HG03575 (cell line): Measurements from ENCODE around the gene HACD3.
"Not testable (repeated sequence)": the region's sequence is repeated elsewhere in the genome, so short reads cannot be mapped to it uniquely, and the experiment has no call there.

Experiments used
- ATAC-seq: cut with Tn5 transposase; IDR thresholded peaks from one replicate; pipeline ENCODE4 v1.9.1; 2021; ENCODE audit not compliant: unreplicated experiment, insufficient number of reproducible peaks, low FRiP score; ENCODE audit errors: extremely low read depth

Gene HACD3

DNA sequence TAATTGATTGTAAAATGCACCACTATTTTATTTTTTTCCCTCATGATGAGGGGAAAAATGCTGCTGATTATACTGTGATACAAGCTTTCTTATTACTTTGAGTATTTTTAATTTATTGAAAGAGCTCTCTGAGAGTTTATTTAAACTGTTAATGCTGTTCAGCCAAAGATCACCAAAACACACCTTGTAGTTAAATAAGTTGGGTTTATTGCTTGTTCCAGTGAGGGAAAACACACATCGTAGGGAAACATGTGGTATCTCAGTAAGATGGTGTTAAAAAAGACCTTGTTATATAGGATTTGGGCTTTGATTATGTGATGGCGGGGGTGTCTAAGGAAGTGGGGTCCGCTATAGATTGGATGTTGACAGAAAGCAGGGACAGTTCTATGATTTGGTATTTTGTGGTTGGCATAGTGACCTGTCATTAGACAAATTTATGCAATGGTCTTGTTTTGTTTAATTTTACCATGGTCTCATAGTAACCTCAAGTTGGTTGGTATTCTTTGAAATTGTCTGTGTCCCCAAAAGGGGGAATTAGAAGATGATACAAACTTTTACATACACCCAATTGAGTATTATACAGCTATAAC lies 11.1 kb downstream of the HACD3 start:
- ATAC-seq = no peak

DNA sequence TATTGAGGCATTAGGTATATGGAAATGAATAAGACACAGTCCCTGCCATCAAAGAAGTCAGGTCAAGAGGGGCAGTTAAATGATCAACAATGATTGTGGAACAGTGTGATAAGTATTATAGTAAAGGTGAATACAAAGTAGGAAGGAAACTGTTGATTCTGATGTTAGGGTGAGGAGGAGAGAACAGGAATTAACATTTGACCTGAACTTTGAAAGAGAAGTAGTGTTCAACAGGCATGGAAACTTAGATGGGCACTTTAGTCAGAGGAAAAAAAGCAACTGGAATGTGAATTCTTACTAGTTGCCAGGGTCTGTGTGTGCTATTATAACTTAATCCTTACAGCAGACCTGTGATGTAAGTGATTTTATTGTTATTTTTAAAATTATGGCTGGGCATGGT lies 17.6 kb downstream of the HACD3 start:
- no peak for ATAC-seq

DNA sequence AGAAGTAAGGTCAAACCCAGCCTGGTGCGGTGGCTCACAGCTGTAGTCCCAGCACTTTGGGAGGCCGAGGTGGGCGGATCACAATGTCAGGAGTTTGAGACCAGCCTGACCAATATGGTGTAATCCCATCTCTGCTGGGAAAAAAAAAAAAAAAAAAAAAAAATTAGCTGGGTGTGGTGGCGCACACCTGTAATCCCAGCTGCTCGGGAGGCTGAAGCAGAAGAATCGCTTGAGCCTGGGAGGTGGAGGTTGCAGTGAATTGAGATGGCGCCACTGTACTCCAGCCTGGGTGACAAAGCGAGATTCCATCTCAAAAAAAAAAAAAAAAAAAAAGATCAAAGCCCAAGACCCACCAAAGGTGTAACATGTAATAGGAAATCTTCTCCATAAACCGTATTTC lies 19.0 kb downstream of the HACD3 start:
- ATAC-seq = not testable (repeated sequence)

DNA sequence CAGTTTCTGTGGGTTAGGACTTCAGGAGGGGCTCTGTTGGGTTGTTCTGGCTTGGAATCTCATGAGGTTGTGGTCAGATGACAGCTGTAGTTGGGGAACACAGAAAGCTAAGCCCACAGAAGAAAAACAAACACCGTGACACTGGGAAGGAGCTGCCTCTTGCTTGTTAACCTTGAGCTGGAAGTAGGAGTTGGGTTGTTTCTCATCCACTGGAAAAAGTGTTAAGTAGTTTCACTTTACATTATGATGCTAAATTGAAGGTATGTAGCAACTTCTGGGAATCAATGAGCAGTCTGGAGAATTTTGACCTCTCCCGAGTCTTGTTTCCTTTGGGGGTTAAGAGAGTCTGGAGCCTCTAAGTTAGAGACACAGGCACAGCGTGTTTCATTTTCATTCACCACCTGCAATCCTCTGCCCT lies 20.4 kb downstream of the HACD3 start:
- ATAC-seq = no peak

DNA sequence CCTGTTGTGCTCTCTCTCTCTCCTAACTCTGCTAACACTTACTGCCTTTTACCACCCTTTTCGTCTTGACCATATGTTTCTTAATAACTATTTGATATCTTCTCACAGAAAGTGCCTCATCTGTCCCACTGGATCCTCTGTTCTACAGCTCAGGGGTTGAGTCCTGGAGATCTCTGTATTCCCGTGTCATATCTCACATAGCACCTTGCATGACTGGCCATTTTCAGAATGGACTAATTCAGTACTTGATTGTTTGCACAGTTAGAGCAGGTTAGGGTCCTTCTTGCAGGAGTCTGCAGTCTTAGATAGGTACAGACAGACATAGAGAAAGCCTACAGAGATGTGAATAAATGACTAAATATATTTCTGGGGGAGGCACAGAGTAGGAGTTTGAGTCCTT lies 20.9 kb downstream of the HACD3 start:
- ATAC-seq = no peak

DNA sequence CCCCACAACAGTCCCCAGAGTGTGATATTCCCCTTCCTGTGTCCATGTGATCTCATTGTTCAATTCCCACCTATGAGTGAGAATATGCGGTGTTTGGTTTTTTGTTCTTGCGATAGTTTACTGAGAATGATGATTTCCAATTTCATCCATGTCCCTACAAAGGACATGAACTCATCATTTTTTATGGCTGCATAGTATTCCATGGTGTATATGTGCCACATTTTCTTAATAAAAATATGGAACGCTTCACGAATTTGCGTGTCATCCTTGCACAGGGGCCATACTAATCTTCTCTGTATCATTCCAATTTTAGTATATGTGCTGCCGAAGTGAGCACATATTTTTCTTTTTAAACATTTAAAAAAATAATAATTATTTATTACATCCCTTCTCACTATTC lies 22.6 kb downstream of the HACD3 start:
- ATAC-seq = not testable (repeated sequence)

DNA sequence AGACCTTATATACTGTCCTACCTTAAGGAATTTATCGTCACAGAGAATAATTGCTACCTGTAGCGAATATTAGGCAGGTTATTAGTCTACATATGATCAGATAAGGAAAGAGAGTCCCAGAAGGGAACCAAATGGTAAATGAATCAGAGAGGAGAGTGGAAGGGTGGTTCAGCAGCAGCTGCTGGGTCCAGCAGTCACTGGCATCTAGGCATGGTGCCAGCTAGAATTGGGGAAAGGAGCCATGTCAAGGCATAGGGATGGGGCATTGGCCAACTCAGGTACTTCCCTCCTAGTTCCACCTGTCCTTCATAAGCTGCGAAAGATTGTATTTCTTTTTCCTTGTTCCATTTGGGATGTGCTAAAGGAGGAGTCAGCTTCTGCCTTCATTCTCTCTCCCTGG lies 23.4 kb downstream of the HACD3 start:
- no peak for ATAC-seq

DNA sequence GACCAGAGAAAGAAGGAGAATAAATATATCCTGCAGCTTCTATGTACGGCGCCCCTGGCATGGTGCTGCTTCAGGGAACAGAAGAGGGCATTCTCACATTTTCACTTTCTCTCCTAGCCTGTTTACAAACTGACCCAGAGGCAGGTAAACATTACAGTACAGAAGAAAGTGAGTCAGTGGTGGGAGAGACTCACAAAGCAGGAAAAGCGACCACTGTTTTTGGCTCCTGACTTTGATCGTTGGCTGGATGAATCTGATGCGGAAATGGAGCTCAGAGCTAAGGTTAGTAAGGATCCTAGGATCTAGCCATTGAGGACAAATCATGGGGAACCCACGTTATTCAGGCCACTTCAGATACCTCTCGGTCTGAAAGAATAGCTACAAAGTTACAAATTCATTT lies 26.4 kb downstream of the HACD3 start:
- no peak for ATAC-seq

DNA sequence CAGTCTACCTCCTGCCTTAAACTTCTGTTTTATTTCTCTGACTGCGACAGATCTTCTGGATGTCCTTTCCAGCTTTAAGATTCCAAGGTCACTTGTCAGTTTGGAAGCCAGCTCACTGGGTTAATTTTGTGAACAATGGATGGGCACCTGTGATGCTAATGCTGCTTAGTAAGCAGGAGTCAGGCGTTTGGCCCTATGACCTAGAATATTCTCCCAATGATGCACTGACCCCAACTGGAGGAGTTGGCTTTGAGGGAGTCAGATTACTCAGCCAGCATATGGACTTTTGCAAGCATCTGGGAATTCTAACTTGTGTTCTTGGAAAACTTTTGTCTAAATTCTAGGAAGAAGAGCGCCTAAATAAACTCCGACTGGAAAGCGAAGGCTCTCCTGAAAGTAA lies 28.1 kb downstream of the HACD3 start:
- ATAC-seq = no peak

DNA sequence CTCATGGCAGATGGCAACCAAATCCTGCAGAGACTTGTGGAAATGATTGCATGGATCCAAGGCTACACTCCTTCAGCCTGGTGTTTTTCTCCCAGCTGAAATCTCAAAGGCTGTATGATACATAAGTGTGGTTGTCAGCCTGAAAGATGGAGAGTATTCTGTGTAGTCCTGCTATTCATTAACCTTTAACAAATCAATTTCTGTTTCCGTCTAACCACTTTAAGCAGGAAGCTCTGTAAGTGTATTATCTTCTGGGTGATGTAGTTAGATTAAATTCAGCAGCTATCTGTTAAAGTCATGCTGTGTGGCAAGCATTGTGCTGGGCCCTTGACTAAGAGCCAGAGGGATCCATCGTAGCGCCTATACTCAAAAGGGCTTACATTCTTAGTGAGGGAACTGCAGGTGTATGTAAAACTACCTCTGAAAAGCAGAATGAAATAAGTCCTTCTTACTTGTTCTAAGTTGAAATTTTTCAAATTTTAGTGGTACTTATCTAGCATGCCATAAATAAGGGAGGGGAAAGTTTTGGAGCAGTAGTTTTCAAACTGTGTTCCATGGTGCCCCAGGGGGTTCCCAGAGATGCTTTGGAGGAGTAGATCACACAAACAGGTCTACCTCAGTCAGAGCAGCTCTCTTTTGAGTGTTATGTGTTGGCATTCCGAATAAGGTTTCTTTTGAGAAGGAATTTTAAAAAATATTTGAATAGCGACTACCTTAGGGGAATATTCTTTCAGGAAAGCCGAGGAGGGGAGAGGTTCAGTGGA lies 28.9 kb downstream of the HACD3 start:
- ATAC-seq = no peak

DNA sequence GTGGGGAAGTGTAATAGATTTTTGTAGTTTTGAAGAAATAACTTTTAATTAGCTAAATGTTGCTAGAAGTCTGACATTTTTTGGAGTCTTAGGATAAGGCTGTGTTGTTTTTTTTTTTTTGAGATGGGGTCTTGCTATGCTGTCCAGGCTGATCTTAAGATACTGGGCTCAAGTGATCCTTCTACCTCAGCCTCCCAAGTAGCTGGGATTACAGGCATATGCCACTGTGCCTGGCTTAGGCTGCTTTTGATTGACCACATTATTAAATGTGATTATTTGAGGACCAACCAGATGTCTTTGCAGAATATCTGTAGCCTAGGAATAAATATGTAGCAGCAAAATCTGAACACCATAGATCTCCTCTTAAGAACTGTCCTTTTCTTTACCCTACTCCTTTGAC lies 29.7 kb downstream of the HACD3 start:
- ATAC-seq = no peak

DNA sequence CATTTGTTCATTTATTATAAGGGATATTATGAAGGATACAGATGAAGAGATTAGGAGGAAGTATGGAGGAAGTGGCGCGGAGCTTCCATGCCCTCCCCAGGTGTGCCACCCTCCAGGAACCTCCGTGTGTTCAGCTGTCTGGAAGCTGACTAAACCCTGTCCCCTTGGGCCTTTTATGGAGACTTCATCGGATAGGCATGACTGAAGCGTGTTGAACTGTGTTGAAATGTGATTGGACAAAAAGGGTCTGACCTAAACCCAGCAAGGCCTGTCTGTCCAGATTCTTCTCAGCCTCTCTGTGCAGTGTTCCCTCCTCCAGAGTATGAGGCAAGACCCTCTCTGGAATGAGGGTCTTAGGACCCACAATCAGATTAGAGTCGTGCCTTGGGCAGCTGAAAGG lies 31.7 kb downstream of the HACD3 start:
- no peak for ATAC-seq

DNA sequence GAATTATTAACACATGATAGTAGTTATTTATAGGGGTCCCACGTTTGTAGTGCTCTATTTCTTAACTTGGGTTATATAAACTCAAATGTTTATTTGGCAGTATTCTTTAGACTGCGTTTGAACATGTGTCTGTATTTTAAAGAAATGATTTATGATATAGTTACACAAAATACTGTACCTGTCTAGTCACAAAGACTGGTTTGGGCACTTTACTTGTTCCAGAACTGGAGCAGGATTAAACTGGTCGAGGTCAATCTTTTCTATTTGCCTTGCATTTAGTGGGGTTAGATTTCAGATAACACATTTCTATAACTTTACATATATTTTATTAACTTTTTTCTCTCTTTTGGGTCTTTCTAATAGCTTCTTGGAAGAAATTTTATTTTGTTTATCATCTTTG lies 39.5 kb downstream of the HACD3 start:
- ATAC-seq = no peak

DNA sequence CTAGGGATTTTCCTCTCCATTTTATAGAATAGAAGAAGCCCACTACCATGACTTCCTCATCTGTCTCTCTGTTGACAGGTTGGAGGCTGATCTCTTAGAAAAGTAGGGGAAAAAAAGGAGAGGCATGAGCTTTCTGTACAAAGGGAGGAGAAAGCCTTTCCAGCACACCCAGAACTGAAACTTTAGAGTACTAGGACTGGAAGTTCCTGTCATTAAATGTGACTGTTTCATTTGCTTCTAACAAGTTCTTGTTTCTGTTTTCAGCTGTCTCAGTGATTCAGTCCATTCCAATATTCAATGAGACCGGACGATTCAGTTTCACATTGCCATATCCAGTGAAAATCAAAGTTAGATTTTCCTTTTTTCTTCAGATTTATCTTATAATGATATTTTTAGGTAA lies 41.7 kb downstream of the HACD3 start:
- no peak for ATAC-seq

DNA sequence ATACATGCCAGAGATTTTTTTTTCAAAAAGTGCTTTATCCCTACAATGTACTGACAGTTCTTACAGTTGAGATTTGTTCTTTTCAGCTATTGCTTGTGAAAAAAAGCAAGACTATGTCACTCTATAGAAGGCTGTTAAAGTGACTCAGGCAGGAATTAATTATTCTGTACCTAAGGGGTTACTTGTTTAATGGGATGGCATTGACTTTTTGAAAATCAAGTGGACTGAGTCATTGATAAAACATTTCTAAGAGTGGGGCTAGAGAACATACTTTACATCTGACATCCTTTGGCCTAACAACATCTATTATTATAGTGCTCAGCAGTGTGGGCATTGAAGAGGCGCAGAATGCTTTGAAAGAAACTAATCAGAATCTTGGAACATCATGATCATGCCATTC lies 46.4 kb downstream of the HACD3 start:
- no peak for ATAC-seq

DNA sequence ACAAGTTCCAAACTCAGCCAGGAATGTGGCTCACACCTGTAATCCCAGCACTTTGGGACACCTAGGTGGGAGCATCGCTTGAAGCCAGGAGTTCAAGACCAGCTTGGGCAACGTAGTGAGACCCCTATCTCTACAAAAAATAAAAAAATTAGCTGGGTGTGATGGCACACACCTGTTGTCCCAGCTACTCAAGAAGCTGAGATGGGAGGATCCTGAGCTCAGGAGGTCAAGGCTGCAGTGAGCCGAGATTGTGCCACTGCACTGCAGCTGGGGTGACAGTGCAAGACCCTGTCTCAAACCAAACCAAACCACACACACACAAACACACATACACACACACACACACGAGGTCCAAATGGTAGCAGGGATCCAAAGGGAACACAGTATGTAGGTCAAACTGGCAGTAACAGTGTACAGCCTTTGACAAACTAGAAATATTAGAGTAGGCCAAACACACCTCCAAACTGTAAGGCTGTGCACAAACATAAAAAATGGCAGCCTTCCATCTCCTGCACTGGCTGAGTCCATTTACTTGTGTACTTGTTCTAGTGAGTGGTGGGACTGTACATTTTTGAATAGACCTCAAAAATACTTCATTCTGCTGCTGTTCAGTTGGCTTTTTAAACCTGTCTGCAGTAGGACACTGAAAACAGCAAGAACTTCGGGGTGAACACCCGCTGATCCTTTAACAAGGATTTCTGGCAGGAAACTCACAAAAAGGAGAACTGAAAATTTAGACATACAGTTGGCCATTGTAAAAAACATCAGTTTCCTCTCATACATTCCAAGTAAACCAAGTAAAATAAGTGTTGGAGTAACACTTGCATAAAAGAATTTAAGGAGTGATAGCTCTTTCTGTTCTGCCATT lies 47.1 kb downstream of the HACD3 start:
- no peak for ATAC-seq

DNA sequence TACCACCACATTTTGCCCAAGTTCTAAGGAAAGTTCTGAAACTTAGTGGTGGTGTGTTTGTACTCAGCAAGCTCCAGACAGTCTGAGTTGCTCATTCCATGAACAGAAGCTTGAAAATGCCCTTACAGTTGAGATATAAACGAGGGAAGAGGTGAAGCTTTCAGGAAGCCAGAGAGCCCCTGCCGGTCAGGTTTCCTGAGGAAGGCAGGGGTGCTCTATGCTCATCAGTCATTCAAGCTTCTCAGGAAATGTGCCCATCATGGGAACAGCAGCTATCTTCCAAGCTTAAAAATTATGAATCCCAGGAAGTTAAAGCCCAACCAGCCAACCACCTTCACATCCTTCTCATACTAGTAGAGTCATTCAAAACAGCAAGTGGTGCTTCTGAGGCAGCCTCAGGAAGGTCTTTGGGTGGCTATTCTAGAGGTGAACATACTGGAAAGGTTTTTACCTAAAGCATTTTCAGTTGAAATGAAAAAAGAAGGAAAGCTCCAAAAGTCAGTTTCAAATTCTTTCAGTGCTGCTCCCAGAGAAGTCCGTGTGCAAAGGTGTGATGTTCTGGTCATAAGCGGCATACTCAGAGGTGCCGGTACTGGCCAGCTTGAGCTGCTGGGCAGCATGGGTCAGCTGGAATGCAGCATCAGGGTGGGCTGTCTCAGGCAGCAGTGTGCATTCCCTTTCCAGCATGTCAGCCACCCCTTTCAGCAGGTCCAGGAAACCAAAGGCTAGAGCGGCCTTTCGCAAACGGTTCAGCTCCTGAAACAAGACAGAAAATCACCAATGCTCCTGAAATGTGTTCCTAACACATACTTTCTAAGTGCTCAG lies 48.9 kb downstream of the HACD3 start:
- ATAC-seq = no peak

DNA sequence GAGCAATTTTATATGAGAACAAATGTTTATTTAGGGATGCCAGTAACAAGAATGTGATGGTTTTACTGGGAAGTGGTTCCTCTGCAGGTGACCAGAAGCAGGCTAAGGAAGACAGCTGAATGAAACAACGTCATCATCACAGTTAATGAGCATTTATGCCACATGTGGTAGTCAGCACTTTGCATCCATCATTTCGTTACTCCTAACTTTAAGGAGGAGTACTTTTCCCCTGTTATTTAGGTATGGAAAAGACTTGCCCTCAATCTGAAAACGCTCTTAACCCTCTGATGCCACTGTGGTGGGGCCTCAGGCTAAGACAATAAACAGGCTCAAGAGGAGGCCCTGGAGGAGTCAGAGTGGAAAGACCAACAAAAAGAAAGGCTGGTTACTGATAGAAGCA lies 49.5 kb downstream of the HACD3 start:
- no peak for ATAC-seq

DNA sequence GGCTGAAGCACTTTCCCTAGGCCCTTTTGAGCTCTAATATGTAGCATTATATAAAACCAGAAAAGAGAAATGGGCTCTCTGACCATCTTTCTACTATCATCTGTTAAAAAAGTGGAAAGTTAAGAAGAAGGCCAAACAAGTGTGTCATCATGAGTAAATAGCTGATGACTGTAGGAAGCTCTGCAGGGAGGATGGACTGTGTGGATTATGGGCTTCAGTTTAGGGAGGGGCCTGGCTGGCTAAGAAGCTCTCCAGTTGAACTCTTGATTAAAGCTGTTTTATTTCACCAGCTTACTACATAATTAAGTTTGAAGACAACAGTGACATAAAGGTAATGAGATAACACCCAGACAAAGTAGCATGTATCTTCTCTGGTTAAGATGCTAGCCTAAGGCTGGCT lies 50.0 kb downstream of the HACD3 start:
- no peak for ATAC-seq
